GM12891 (cell line): ENCODE results near the gene VWA3B.

Experiments
- POLR2A ChIP-seq: IDR thresholded peaks from 2 replicates; pipeline ENCODE4 v1.6.1; 2011; ENCODE audit warnings: low read depth, low read length, control low read depth
- POLR2AphosphoS5 ChIP-seq: IDR thresholded peaks from 2 replicates; pipeline ENCODE4 v1.6.1; 2011; ENCODE audit warnings: low read depth, low read length, control low read depth
- POU2F2 ChIP-seq: IDR thresholded peaks from 2 replicates; pipeline ENCODE4 v1.6.1; 2011; ENCODE audit warnings: low read depth, mild to moderate bottlenecking, control low read depth, low read length, moderate library complexity
- SPI1 ChIP-seq: IDR thresholded peaks from 2 replicates; pipeline ENCODE4 v1.6.1; 2011; ENCODE audit warnings: low read depth, low read length, control low read depth
- TAF1 ChIP-seq: IDR thresholded peaks from 2 replicates; pipeline ENCODE4 v1.6.1; 2011; ENCODE audit warnings: low read depth, low read length, control low read depth

DNA sequence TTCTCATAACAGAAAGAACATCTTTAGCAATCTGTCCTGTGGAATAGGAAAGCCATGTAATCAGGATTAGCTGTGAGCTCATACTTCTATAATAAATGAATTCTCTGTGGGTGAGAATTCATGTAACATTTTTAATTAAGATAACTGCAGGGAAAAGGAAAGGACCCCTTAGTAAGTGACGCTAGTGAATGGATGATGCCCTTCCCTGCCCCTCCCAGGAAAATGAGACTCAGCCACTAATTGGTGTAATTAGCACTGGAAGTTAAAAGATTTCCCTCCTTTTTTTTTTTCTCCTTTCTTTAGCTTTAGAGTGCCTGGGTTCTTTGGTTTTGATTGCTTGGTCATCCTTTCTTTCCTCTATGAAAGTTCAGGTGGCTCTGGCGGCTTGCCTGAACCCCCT is 90.3 kb downstream of the VWA3B start:
- TF ChIP-seq POLR2AphosphoS5: no peak
- TF ChIP-seq POLR2A: no peak
- no peak for TF ChIP-seq SPI1
- no peak for TF ChIP-seq TAF1
- no peak for TF ChIP-seq POU2F2
